Gastrocnemius medialis (tissue), 4 donors: ENCODE results near the gene PLSCR4.

Experiments used
- POLR2A ChIP-seq, 2 donors: fragments of 450-650 bp; IDR thresholded peaks; one replicate each; pipeline ENCODE4 v1.6.1; 2017; ENCODE audit warnings: antibody characterized with exemption in 2 of 2, mild to moderate bottlenecking in 2 of 2, moderate library complexity in 2 of 2
- TF ChIP-seq, protein P1 (sequence below), 5 experiments: fragments of 450-650 bp in 3 of 5; fragments of 200-600 bp in 2 of 5; sonication (generic) in 2 of 5; IDR thresholded peaks in 4 of 5; conservative IDR thresholded peaks in 1 of 5; 1 replicate in 4 of 5; 2 replicates in 1 of 5; pipeline ENCODE4 v1.5.1; 2016 to 2019; ENCODE audit warnings: antibody characterized with exemption in 5 of 5, mild to moderate bottlenecking in 3 of 5, moderate library complexity in 3 of 5

DNA sequence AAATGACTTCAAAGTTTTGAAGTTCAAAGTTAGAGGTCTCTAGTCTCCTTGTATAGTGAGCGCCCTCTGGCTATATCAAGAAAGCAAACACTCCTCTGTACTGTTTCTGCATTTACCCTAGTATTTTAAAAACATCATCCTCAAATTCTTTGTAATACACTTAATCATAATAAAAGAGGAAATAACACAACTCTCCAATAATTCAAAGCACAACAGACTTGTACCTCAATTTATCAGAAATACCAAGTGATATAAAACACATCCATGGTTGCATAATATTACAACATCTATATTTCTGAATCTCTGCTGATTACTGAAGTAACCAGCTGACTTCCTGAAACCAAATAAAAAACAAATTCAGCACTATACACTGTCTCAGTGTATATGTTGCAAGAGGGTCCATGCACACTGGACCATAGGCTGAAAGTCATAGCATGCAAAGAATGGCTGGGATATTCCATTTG, 102.4 kb downstream of the PLSCR4 start:
- TF ChIP-seq, protein P1, sequence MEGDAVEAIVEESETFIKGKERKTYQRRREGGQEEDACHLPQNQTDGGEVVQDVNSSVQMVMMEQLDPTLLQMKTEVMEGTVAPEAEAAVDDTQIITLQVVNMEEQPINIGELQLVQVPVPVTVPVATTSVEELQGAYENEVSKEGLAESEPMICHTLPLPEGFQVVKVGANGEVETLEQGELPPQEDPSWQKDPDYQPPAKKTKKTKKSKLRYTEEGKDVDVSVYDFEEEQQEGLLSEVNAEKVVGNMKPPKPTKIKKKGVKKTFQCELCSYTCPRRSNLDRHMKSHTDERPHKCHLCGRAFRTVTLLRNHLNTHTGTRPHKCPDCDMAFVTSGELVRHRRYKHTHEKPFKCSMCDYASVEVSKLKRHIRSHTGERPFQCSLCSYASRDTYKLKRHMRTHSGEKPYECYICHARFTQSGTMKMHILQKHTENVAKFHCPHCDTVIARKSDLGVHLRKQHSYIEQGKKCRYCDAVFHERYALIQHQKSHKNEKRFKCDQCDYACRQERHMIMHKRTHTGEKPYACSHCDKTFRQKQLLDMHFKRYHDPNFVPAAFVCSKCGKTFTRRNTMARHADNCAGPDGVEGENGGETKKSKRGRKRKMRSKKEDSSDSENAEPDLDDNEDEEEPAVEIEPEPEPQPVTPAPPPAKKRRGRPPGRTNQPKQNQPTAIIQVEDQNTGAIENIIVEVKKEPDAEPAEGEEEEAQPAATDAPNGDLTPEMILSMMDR (IDR thresholded peaks at IDR 0.05 in 4 of 5, conservative IDR thresholded peaks at IDR 0.05 in 1 of 5), result no peak
- no peak for TF ChIP-seq POLR2A (IDR thresholded peaks at IDR 0.05)
